ENCODE data around the gene NPFFR2.

DNA sequence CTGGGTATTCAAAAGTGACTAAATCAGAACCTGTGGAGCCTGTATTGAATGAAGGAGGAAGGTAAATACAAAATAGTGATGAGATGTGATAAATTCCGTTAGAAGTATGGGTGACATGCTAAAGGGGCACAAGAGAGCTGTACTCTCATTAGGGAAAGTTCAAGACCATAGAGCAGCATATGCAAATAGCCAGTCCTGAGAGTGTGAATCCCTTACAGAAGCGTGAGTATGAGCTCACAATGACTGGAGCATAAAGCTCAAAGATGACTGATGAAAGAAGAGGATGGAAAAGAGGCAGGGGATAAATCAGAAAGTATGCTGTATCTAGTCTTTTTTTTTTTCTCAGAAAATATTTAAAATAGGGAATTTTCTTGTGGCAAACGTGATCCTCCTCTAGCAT is 12.1 kb upstream of the NPFFR2 start:
- TF ChIP-seq POLR2A (IDR thresholded peaks at IDR 0.05; ENCODE audit: low read depth, low read length): no peak
- no peak for TF ChIP-seq TAF1 (IDR thresholded peaks at IDR 0.05; ENCODE audit: borderline replicate concordance, low read depth, low read length)
- TF ChIP-seq POLR2AphosphoS5 (IDR thresholded peaks at IDR 0.05; ENCODE audit: low read depth, low read length): no peak
